ENCODE measurements around the gene COMMD4.

Gene COMMD4

DNA sequence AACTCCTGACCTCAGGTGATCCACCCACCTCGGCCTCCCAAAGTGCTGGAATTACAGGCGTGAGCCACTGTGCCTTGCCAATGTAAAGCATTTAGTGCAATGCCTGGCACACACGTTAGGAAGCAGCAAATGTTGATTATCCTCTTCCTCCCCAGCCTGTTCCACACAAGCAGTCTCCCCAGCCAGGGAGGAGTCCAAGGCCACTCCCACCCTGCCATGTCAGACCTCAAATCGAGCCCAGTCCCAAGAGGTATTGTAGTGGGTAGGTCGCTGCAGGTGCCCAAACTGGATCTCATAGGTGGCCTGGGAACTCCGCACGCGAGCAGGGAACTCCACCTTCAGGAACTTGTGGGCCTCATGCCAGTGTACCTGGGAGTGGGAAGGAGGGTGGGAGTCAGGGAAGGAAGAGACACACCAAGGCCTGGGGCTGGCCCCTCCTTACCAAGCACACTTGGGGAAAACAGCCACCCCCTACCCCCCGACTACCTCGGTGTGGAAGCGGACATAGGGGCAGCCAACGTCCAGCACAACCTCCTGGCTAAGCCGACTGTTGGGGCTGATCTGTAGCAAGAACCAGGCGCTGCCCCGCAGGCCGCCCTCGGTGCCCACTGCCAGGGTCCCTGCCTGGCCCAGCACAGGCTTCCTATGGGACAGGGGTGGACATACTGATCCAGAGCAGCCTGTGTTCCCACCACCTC lies 22.3 kb downstream of the COMMD4 start:
- no peak for DNase-seq

DNA sequence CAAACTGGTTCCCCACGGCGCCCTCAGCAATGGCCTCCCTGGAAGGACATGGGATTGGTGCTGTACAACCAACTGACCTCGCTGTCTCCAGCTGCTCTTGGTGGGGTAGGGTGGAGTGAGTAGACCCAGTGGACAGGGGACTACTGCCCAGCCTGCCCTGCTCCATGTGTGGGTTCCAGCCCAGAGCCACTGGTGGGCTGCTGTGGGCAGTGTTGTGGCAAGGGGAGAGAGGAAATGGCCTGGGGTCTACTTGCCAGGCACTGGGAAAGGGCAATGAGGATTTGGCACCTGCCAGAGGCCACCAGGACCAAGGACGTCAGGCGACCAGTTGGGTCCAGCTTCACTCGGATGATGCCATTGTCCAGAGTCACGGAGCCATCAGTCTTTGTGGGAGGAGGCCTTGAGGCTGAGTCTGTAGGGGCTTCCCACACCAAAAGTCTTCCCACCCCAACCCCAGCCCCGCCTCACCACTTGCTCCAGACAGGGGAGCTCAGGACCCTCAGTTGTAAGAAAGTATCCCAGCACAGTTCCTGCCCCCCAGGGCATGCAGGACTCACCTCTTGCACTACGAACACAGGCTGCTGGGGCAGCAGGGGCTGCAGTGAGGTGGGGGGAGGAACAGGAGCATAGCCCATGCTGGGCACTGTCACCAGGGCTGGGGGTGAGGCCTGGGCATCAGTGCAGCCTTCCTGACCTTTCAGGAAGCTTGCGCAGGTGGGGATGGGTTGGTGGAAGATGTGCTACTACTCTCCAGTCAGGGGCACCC lies 23.1 kb downstream of the COMMD4 start:
- no peak for DNase-seq

DNA sequence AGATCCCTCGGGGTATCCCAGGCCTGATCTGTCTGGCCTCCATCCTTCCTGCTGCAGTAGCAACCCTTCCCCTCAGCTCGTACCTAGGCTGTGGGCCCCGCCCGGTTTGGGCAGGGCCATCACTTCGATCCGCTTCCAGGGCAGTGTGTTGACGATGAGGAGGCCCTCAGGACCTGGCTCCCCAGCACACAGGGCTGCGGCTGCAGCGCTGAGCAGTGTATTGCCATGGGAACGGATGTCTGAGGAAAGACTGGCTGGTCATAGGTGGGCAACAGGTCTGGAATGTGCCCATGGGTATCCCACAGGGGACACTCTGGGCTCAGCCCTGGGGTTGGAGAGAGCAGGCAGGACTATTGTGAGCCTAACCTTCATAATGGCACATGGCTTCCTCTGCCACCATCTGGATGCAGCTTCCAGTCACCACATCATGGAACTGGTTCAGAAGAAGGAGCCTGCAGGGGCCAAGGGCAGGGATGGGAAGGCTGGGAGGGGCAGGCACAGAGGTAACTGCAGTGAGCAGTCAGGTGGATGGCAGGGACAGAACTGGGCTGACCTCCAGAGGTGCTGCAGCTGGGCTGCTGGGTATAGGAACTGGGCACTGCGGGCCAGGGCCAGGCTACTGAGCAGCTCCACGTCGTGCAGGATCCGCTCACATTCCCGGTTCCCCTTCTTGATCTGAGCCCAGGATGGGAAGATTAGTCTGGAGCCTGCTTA lies 23.8 kb downstream of the COMMD4 start:
- DNase-seq, result no peak

DNA sequence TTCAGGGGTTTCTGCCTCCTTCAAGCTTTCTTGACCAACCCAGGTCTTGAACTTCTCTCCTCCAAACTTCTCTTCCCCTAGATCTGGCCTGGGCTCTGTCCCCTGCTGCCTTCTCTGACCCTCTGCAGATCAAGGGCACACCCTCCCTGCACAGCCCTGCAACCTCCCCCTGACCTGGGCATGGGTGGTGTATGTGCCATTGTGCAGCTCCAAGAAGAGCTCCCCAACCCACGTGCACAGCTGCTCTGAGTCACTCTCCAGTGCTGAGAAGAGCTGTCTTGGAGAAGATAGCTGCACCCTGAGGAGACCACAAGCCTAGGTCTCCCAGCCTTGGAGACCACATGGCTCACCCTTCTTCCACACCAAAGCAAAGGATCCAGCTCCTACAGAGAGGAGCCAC lies 24.5 kb downstream of the COMMD4 start:
- no peak for DNase-seq

DNA sequence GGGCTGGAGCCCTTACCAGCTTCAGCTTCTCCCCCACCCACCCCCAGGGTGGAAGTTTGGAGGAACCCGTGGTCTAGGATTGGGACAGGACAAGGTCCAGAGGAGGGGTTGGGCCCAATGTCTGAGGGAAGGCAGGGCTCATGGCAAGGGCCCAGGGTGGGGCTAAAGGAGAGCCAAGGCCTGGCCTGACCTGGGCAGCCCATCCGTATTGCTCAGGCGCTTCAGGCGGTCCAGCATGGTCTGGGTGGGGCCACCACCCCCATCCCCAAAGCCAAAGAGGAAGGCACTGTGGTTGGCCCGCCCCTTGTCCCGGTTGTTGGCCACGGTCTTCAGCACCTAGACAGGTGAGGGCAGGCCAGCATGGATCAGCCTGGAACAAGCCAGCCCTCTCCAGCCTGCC lies 25.0 kb downstream of the COMMD4 start:
- no peak for DNase-seq

DNA sequence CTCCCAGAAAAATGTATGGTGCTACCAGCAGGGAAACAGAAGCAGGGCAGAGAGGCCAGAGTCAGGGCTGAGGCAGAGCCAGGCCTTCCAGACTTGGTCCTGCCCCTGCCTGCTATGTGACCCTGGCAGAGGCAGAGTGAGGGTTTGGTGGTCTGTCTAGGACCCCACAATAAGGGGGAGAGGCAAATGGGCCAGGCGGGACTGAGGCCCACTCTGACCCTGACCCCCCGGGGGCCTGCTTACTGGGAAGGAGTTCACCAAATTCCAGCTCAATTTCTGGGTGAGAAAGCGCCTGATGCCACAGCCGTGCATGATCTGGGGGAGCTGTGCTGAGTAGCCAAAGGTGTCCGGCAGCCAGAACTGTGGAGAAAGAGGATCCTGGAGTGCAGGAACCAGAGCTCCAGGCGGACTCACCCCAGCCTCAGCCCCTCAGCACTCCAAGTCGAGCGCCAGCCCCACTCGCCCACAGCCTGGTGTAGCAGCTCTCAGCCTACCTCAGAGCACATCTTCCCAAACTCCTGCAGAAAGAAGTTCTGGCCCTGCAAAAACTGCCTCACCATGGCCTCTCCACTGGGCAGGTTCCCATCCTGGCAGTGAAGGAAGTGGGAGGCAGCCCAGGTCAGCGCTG lies 25.6 kb downstream of the COMMD4 start:
- no peak for DNase-seq

DNA sequence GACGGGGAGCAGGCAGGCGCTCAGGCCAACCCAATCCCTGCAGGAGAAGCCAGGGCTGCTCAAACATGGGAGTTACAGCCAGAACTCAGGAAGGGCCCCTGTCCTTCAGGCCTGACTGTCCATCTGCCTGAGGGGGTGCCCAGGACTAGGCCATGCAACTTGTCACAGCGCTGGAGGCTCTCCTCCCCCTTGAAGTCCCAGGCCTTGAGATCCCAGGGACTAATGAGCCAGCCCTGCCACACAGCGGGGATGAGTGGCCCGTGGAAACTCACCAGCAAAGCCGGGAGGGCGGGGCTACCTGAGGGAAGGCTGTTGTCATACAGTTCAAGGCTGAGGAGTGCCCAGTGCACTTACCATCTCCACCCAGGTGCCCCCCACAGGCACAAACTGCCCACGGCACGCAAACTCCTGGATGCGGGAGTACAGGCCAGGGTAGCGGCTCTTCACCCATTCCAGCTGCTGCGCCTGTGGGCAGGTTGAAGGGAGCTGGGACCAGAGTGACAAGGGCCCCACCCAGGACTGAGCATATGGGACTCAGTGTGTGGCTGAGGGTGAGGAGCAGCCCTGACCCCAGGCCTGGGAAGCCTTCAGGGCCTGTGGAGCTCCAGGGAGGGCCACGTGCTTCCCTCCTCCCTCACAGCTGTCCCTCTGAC lies 26.3 kb downstream of the COMMD4 start:
- DNase-seq, result no peak

DNA sequence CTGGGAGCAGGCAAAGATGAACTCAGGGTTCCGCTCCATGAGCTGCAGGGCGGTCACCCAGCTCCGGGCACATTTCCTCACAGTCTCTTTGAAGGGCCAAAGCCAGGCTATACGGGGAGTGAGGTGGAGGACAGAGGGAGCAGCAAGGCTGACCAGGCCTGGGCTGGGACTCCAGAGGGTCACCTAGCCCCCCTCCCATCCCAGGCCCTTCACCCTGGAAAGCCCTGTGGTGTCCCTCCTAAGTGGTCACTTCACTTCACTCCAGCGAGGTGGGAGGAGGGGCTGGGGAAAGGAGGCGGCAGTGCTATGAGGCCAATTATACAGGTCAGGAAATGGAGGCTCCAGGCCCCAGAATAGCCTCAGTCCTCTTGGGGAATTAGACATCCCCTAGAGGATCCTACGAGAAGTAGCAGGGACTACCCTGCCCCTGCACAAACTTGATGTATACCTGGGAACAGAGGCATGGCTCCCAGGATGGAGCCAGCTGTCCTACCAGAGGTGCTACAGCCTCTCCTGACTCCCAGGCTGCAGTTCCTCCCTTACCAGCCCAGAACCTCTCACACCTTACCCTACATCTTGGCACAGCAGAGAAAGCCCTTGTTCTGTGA lies 26.9 kb downstream of the COMMD4 start:
- no peak for DNase-seq

DNA sequence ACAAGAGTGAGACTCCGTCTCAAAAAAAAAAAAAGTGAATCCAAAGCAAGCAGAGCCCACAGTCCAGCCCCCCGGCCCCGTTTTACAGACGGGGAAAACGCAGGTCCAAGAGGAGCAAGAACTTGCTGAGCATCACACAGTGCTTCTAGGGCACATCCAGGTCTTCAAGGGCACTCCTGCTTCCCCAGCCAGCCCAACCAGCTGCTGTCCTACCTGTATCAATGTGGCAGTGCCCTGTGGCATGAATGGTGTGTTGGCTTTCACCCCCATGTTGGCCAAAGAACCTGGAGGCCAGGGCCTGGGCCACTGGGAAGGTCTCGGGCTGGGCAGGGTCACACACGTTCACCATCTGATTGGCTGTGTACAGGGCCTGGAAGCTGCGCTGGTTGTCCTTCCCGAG lies 27.9 kb downstream of the COMMD4 start:
- no peak for DNase-seq

DNA sequence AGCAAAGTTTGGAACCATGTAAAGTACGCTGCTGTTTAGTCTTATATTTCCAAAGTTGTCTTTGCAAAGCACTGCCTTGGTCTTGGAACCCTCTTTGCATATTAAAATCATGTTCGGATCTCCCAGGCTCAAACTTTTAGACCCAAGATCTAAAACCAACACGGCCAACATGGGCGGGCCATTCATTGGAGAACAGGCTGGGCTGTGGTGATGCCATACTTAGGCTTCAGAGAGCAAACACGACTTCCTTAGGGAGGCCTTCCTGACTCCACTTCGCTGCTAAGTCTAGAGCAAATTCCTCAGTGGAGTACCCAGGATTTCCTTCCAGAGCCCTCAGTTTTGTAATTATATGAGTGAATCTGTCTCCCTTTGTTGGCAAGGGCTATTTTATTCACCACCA lies 29.0 kb downstream of the COMMD4 start:
- DNase-seq, result no peak

DNA sequence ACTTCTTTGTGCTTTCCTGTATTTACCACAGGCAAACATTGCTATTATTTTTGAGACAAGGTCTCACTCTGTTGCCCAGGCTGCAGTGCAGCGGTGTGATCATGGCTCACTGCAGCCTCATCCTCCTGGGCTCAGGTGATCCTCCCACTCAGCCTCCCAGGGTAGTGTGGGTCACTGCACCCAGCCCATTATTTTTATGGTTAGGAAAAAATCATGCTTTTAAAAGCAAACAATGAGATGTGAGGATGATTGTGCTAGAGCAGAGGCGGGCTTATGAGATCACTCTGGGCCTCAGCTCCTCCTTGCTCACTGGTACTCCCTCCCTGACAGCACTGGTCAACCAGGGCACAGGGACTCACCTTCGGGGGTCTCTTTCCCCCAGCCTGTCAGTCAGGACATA lies 30.3 kb downstream of the COMMD4 start:
- DNase-seq, result no peak

DNA sequence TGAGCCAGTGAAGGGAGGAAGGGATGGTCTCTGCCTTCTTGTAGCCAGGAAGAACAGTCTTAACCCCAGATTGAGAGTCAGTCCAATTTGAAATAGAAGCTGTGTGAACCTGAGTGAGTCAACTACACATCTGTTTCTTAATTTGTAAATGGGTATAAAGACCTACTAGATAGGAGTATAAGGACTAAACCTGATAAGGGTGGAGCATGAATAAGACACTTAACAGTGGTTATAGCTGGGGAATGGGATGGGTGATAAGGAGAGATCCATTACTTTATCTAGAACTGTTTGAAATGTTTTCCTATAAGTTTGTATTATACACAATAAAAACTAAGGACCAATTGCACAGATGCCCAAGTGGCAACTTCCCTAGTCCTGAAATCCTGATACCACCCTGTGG lies 31.1 kb downstream of the COMMD4 start:
- DNase-seq, result no peak

DNA sequence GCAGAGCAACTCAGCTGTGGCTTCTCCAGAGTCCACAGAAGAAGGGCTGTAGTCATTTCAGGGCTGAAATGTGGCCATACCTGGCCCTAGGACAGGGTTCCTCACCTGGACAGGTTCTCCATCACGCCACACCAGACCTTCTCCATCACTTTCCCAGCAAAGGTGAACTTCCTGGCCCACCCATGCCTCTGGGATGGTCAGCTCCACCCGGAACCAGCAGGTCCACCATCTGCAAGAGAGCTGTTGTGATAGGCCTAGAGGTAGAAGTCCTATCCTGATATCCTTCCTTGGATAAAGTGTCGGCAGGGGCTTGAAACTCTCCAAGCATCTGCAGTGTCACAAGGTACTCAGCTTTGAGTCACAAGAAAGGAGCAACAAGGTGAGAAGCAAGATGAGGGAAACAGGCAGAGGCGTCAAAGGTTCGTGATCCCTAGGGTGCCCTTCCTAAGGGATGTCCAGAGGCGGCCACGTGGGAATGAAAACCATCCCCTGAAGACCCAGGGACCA lies 31.6 kb downstream of the COMMD4 start:
- DNase-seq, result no peak

DNA sequence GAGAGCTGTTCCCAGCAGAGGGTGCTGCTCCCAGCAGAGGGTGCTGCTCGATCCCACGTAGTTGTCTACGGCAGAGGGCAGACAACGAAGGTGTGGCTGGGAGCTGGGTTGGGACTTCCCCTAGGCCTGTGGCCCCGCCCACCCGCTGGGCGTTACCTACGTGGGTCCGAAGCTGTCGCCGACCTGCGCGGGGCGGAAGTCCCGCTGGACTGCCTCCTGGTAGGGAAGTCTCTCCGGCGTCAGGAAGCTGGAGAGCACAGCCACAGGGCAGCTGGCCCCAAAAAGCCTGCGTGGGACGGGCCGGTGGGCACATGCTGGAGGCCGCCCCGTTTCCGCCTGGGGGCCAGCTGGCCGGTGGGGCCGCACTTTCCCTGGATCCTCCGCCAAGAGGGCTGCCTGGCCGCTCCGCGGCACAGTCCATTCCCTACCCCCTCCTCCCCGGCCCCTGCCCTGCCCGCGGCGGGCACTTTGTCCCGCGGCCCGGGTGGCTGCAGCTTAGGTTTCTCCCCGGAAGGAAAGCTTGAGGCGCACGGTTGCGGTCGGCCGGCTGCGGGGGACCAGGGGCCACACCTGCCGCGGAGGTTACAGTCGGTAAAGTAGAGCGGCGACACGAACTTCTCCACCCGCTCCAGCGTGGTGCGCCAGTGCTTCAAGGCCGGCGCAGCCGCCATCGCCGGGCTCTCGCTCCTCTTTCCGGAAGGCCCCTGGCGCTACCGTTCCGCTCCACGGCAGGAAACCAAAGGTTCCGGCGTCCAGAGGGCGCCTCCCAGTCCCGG lies 32.2 kb downstream of the COMMD4 start, which contains the start of gene MAN2C1:
TSS of gene MAN2C1 (minus strand) at position 695 of the 776 bp plus-strand sequence. CDS start at position 671, 24 bp downstream.
- DNase-seq, result peak; percentile 94

DNA sequence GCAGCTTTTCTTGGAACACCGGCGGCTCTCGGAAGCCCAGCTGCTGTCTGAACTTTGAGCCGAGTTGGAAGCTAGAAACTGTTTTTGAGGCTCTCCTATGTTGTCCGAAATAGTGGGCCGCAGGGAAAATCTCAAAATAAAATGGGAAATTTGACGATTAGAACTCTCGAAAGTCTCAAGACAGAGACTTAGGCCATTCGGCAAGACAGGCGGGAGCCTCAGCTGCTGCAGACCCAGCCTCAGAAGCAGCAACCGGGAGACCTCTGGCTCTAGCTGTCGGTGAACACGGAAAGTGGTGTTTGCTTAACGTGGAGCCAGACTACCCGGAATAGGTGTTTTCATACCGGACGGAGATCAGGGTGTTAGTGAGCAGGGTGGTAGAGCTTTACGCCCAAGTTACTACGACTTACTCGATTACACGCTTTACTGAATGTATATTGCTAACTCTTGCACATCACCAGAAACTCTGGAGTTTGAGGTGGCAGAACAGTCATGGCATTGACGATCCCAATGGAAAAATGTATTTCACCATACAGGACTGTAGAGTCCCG lies 32.9 kb downstream of the COMMD4 start:
- no peak for DNase-seq

DNA sequence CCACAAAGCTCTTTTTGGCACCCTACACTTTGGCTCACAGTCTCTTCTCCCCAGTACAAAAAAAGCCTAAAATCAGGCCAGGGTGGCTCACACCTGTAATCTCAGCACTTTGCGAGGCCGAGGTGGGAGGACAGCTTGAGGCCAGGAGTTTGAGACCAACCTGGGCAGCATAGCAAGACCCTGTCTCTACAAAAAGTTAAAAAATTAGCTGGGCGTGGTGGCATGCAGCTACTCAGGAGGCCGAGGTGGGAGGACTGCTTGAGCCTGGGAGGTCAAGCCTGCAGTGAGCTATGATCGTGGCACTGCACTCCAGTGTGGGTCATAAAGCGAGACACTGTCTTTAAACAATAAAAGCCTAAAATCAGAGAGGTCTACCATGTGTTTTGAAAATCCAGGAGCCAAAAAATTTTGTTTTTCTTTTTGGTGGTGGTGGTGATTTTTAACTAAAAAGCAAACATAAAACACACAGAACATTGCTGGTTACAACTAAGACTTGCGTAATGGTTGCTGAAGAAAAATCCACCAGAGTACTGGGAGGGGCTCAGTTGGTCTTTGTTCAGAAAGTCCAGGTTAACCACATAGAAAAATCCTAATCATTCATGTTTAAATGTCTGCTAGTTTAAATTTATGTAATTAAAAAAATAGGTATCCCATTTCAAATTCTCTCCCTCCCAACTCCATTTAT lies 34.2 kb downstream of the COMMD4 start:
- DNase-seq, result no peak

DNA sequence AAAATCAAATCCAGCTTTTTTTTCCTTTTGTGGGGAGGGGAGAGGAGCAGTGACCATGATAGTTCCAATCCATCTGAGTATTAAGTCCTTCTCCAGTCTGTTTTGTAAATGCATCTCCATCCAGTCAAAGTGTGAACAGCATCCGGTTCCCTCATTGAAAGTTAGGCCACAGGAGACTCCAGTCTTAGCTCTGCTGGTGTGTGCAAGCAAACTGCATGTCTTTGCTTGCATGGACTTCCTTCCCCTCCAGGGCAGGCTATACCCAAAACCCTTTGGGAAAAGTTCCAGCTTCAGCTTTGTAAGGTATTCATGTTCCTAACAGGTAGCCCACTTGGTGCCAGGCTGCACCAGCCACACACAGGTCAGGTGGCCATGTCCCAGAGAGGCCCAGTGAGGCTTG lies 35.6 kb downstream of the COMMD4 start:
- no peak for DNase-seq

DNA sequence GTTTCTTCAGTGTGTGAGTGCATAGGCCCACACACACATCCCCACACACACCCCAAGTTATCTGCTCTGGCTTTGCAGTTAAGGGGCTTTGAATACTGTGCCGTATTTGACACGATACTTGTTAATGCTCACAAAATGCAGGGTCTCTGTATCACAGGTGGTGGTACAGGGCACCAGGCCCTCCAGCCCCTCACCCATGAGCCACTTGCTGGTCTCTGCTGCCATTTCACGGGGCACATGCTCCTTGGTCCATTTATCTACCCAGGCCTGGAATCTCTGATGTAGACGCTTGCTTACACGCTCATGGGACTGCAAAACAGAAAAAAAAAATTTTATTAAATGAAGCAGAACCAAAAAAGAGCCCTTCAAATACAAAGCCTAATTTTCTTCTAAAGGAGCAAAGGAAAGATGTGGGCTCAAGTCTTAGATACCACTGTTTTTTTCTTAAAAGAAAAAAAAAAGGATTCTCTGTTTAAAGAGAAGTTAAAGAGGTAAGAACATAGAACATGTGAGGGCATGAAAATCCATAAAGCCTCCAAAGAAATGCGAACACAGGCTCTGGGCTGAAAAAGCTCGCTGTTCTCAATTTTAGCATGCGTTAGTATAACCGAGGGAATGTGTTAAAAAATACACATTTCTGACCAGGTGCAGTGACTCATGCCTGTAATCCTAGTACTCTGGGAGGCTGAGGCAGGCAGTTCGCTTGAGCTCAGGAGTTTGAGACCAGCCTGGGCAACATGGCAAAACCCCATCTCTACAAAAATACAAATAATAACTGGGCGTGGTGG lies 36.2 kb downstream of the COMMD4 start:
- DNase-seq, result no peak

DNA sequence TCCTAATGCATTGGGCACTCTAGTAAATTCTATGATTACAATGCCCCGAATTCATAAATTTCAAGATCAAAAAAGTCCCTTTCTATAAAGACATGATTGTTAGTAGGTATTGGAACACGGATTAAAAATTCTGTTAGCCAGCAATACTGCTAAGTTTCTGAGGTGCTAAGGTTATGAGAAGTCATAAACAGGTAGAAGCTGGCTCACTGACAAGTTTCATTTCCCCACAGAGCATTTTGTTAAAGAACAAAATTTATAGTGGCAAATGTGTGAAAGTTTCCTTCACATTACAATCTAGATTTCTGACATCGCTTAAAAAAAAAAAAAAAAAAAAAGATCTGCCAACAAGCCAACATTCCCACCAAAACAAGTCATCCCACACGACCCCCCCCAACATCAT lies 44.9 kb downstream of the COMMD4 start:
- DNase-seq, result no peak

DNA sequence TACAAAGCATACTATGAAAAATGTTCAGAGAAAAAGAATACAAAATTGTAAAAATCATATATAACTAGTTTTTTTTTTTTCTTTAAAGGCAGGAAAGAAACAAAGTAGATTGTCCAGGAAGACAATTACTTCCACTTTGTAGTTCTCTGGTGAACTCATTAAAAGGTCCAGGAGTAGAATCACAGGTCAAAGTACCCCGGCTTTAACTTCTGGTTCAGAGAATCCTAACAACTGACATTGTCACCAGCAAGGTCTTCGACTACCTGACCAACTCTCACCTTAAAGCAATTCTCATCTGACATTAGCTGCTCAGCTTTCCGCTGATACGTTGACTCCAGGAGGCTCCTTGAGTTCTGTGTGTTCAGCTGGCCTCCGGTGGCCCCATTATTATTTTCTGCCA lies 48.1 kb downstream of the COMMD4 start:
- DNase-seq, result peak; percentile 32
